Endothelial cell of umbilical vein (primary cell): ENCODE results near the gene LIN28A. TPM values are rescaled to one million over a fixed set of nuclear protein-coding genes. Genes with fewer than 3 reads are reported as not detected.

Experiments used
- BruUV-seq: library from RNA; stranded (reverse); fragments of 400-500 nt; replicated peaks from 2 replicates; lab custom pipeline; 2021; lab: Mats Ljungman, UMichigan
- CTCF ChIA-PET: fragments of 300-600, 350-600 bp; sonication (Branson Sonifier 250); formaldehyde crosslinking; loops from one replicate; lab custom pipeline; 2021; ENCODE audit warnings: antibody characterized with exemption, inconsistent platforms; lab: Charles Lee
- POLR2A ChIA-PET: fragments of 300-600, 350-600 bp; sonication (Branson Sonifier 250); formaldehyde crosslinking; loops from one replicate; lab custom pipeline; 2021; ENCODE audit warnings: antibody characterized with exemption, inconsistent platforms; lab: Charles Lee
- DNase-seq: peaks from one replicate; pipeline ENCODE4 v3.0.0-alpha.2; 2011; ENCODE audit warnings: low read depth, low spot score
- FAIRE-seq: peaks from 2 replicates; lab custom pipeline; 2011; peaks lifted over from hg19 to GRCh38; lab: Jason Lieb, UNC
- H2AFZ ChIP-seq: 2 replicates; pipeline ENCODE4 v1.6.0; 2012; ENCODE audit warnings: low read depth, low read length, control low read depth, inconsistent platforms
- H3K27ac ChIP-seq: 2 replicates; pipeline ENCODE4 v1.5.1; 2011; ENCODE audit warnings: low read depth, mild to moderate bottlenecking, control low read depth, low read length, moderate library complexity; ENCODE audit not compliant: insufficient read depth
- H3K27me3 ChIP-seq, 2 experiments: 2 replicates each; pipeline versions ENCODE4 v1.6.0 to v1.6.1; 2011; ENCODE audit warnings: low read length in 2 of 2, mixed read lengths in 1 of 2; ENCODE audit not compliant: control insufficient read depth in 2 of 2, insufficient read depth in 2 of 2
- H3K36me3 ChIP-seq, 2 experiments: 2 replicates in 1 of 2; 3 replicates in 1 of 2; pipeline ENCODE4 v1.5.1; 2011; ENCODE audit warnings: low read length in 2 of 2, mild to moderate bottlenecking in 1 of 2, moderate library complexity in 1 of 2; ENCODE audit not compliant: control insufficient read depth in 2 of 2, insufficient read depth in 2 of 2; ENCODE audit errors: extremely low read depth in 1 of 2
- H3K4me1 ChIP-seq: 3 replicates; pipeline ENCODE4 v1.5.1; 2011; ENCODE audit warnings: mild to moderate bottlenecking, low read length; ENCODE audit not compliant: control insufficient read depth, insufficient read depth; ENCODE audit errors: extremely low read depth
- H3K4me2 ChIP-seq: 2 replicates; pipeline ENCODE4 v1.6.1; 2011; ENCODE audit warnings: low read length, control low read depth, mixed read lengths; ENCODE audit not compliant: insufficient read depth
- H3K4me3 ChIP-seq, 3 experiments: fragments of 200-600 bp in 1 of 3; sonication (generic), shearing (Covaris generic) in 1 of 3; replicated peaks in 1 of 3; 2 replicates each; pipeline ENCODE4 v1.5.1; 2011 to 2016; ENCODE audit warnings: control low read depth in 3 of 3, low read length in 3 of 3, mild to moderate bottlenecking in 2 of 3, inconsistent platforms in 1 of 3, low read depth in 1 of 3, moderate library complexity in 1 of 3; ENCODE audit not compliant: insufficient read depth in 1 of 3
- H3K79me2 ChIP-seq: 2 replicates; pipeline ENCODE4 v1.6.0; 2012; ENCODE audit warnings: low read length, inconsistent platforms; ENCODE audit not compliant: control insufficient read depth, insufficient read depth
- H3K9ac ChIP-seq: replicated peaks from 2 replicates; pipeline ENCODE3; 2011; ENCODE audit warnings: low read length, control low read depth; ENCODE audit not compliant: insufficient read depth; ENCODE audit errors: extremely low read depth
- H3K9me1 ChIP-seq: replicated peaks from 3 replicates; pipeline ENCODE4 v1.6.0; 2011; ENCODE audit warnings: mild to moderate bottlenecking, low read length; ENCODE audit not compliant: control insufficient read depth, insufficient read depth; ENCODE audit errors: extremely low read depth
- H3K9me3 ChIP-seq: replicated peaks from 2 replicates; pipeline ENCODE4 v1.5.1; 2012; ENCODE audit warnings: low read length, inconsistent platforms; ENCODE audit not compliant: control insufficient read depth, insufficient read depth
- H4K20me1 ChIP-seq: replicated peaks from 2 replicates; pipeline ENCODE3; 2011; ENCODE audit warnings: mild to moderate bottlenecking, low read length; ENCODE audit not compliant: control insufficient read depth, insufficient read depth; ENCODE audit errors: extremely low read depth
- EZH2 ChIP-seq: IDR thresholded peaks from 2 replicates; pipeline ENCODE4 v1.6.1; 2012; ENCODE audit warnings: borderline replicate concordance, low read depth, mild to moderate bottlenecking, moderate library complexity, low read length, inconsistent platforms; ENCODE audit not compliant: severe bottlenecking
- GATA2 ChIP-seq: IDR thresholded peaks from 2 replicates; pipeline ENCODE4 v1.7.0; 2011; ENCODE audit warnings: low read depth, mild to moderate bottlenecking, moderate library complexity, mixed read lengths, low read length; ENCODE audit not compliant: insufficient read length, insufficient read depth
- JUN ChIP-seq: IDR thresholded peaks from 2 replicates; pipeline ENCODE4 v1.6.1; 2011; ENCODE audit warnings: borderline replicate concordance, low read depth; ENCODE audit not compliant: insufficient read length, insufficient read depth
- MYC ChIP-seq: IDR thresholded peaks from one replicate; pipeline ENCODE4 v1.6.1; 2011; ENCODE audit warnings: mild to moderate bottlenecking, low read depth, low read length
- POLR2AphosphoS5 ChIP-seq: IDR thresholded peaks from 2 replicates; pipeline ENCODE4 v1.6.1; 2012; ENCODE audit warnings: low read depth, mild to moderate bottlenecking, control low read depth, low read length, moderate library complexity; ENCODE audit not compliant: insufficient read depth
- dilution Hi-C: fragments of 300-500 bp; cut with MboI; formaldehyde crosslinking; loops from one replicate; pipeline ENCODE4 v1.15.0; 2019; ENCODE audit warnings: low sequenced_read_pairs; ENCODE audit not compliant: extremely low pct_ligation_motif_present
- intact Hi-C: fragments of 100-400 bp; cut with micrococcal nuclease; formaldehyde crosslinking; loops from one replicate; pipeline ENCODE4 v1.10.0; 2022
- polyA plus RNA-seq, 4 experiments: library from polyadenylated mRNA; depleted of rRNA in 3 of 4; stranded (reverse) in 3 of 4; unstranded in 1 of 4; fragments of >200 nt; gene quantifications; 2 replicates each; pipeline versions ENCODE4 v1.2.1 to v1.2.3, GENCODE V29; 2011 to 2012; ENCODE audit warnings: missing spikeins in 1 of 4
- total RNA-seq: library from RNA; stranded (reverse); gene quantifications from 2 replicates; pipeline ENCODE4 v1.2.3, GENCODE V29; 2021

Gene LIN28A
- total and polyA plus RNA-seq, 2 donors (not counting 3 experiments of a cell fraction or from before 2014, with no cell fraction given): 0.11 TPM; not detected in 1

GRCh38 chr1:26471498-26472319, 61.1 kb downstream of the LIN28A start:
- peaks cover 18% of the 10 kb centered on the region for H3K79me2 ChIP-seq
- intact Hi-C loops: loop anchor here (2.0 to 5.0 kb wide), 3 partner anchors 29 to 194 kb away; partner anchors contain the start of gene DHDDS
- dilution Hi-C loops: no loop called here
- ChIA-PET POLR2A (no interaction called here), CTCF (interaction anchor here (1.0 to 1.2 kb wide), 2 partner anchors 39 to 55 kb away, joined by 3 to 4 read pairs; partner anchors contain the start of gene DHDDS)
- H3K4me2 ChIP-seq: peak overlapping the region; percentile 15
- peaks cover 3% of the 10 kb centered on the region for H4K20me1 ChIP-seq
- H3K9ac ChIP-seq: no peak overlapping the region
- no peaks in the 10 kb centered on the region for H3K9me1 ChIP-seq
- peaks cover 17 to 21% of the 10 kb centered on the region in 2 experiments for H3K36me3 ChIP-seq
- no peaks in the 10 kb centered on the region for H3K27me3 ChIP-seq
- H3K9me3 ChIP-seq: no peaks in the 10 kb centered on the region
- TF ChIP-seq POLR2AphosphoS5 (peak; percentile 55), EZH2 (no peak), GATA2 (no peak), JUN (no peak), MYC (no peak)
- H2AFZ ChIP-seq: no peak overlapping the region
- BruUV-seq: no TSS peak
- no peak overlapping the region for H3K27ac ChIP-seq
- H3K4me1 ChIP-seq: peaks cover 11% of the 10 kb centered on the region
- H3K4me3 ChIP-seq: peak overlapping the region; percentile 13 to 98 (median 28)
- FAIRE-seq: peak; percentile 40
- DNase-seq: peak; percentile 65
